ENCODE results near the gene TEX13B. TPM values are rescaled to one million over a fixed set of nuclear protein-coding genes. Genes with fewer than 3 reads are reported as not detected.

The TEX13B gene
- not detected in 2 replicates for polyA plus RNA-seq (2012; rRNA removed)
- not detected in 2 replicates for polyA plus RNA-seq (2012; cell fraction: cytosol; rRNA removed)
- not detected in 2 replicates for polyA plus RNA-seq (2012; cell fraction: nucleus; rRNA removed)

GRCh38 chrX:107982356-107982755 is at the start of gene TEX13B:
TSS of gene TEX13B (minus strand) at chrX:107982370. CDS start at chrX:107982127, 243 bp downstream.
- no peaks in the 10 kb centered on the region for H3F3A ChIP-seq (replicated peaks; ENCODE audit: insufficient read depth)
- DNase-seq = no peak
- no peaks in the 10 kb centered on the region for H3K9me3 ChIP-seq

More at GRCh38 chrX:107982356-107982755, at the start of gene TEX13B:
- no peaks in the 10 kb centered on the region for H3K4me1 ChIP-seq (ENCODE audit: control insufficient read depth in 1 of 2, insufficient read depth in 2 of 2, low read depth in 1 of 2, low read length in 1 of 2)
- no peak within 1 kb of the TSS for H3K4me2 ChIP-seq
- CTCF ChIA-PET = no interaction called here
- H3K27ac ChIP-seq (ENCODE audit: low read depth in 2 of 2, low read length in 1 of 2) = no peak within 1 kb of the TSS
- H3K79me2 ChIP-seq (ENCODE audit: insufficient read depth) = no peaks in the 10 kb centered on the region
- TF ChIP-seq YY1 (IDR thresholded peaks at IDR 0.05; ENCODE audit: low read depth) (no peak), MEF2A (IDR thresholded peaks at IDR 0.05; ENCODE audit: borderline replicate concordance, low read depth) (no peak), PBX3 (IDR thresholded peaks at IDR 0.05) (no peak), MXI1 (IDR thresholded peaks at IDR 0.05; ENCODE audit: low read depth, low read length) (no peak), TEAD4 (IDR thresholded peaks at IDR 0.05; ENCODE audit: borderline replicate concordance, insufficient read depth) (no peak), GATA2 (CRISPR knock-in tag; IDR thresholded peaks at IDR 0.05) (no peak), JUND (IDR thresholded peaks at IDR 0.05) (no peak), REST (IDR thresholded peaks at IDR 0.05; ENCODE audit: low read depth, low read length) (no peak), FOSL2 (IDR thresholded peaks at IDR 0.05; ENCODE audit: borderline replicate concordance, low read depth) (no peak), FOXM1 (IDR thresholded peaks at IDR 0.05; ENCODE audit: low read depth) (no peak), CTCF (IDR thresholded peaks at IDR 0.05) (no peak), CHD2 (IDR thresholded peaks at IDR 0.05; ENCODE audit: low read length, partially characterized antibody) (no peak), USF1 (IDR thresholded peaks at IDR 0.05; ENCODE audit: borderline replicate concordance, low read depth) (no peak), SMC3 (IDR thresholded peaks at IDR 0.05; ENCODE audit: low read depth, low read length) (no peak), POLR2AphosphoS5 (IDR thresholded peaks at IDR 0.05; ENCODE audit: low read depth, low read length) (no peak), FOXJ3 (CRISPR knock-in tag; IDR thresholded peaks at IDR 0.05) (no peak), GABPA (IDR thresholded peaks at IDR 0.05; ENCODE audit: low read depth) (no peak), NFIC (IDR thresholded peaks at IDR 0.05; ENCODE audit: borderline replicate concordance) (no peak), ZBTB33 (IDR thresholded peaks at IDR 0.05; ENCODE audit: borderline replicate concordance, low read depth) (no peak), TCF12 (IDR thresholded peaks at IDR 0.05) (no peak)
- no peak within 1 kb of the TSS for H3K9ac ChIP-seq
- no peaks in the 10 kb centered on the region for H3K36me3 ChIP-seq (replicated peaks in 1 of 2; ENCODE audit: control insufficient read depth in 1 of 2, insufficient read depth in 2 of 2, low read length in 1 of 2)
- 23% methylated on average over 6 of the region's 6 CpGs for WGBS (ENCODE audit: low lambda C conversion rate)
- no peak within 1 kb of the TSS for H2AFZ ChIP-seq (ENCODE audit: low read depth)
- POLR2A ChIA-PET = no interaction called here
- H3K4me3 ChIP-seq (ENCODE audit: low read depth in 2 of 2, low read length in 1 of 2) = no peak within 1 kb of the TSS
- no peaks in the 10 kb centered on the region for H3K9me2 ChIP-seq
- H3K27me3 ChIP-seq (ENCODE audit: insufficient read depth) = peaks cover 44% of the 10 kb centered on the region
- H4K20me1 ChIP-seq (ENCODE audit: insufficient read depth) = no peaks in the 10 kb centered on the region

Measured in SK-N-SH (cell line).